HG03460 (cell line): ENCODE data around the gene SURF2.

Experiments used
- ATAC-seq: cut with Tn5 transposase; IDR thresholded peaks from one replicate; pipeline ENCODE4 v1.9.1; 2021; ENCODE audit not compliant: unreplicated experiment

Gene SURF2

GRCh38 chr9:133335924-133336811 lies 20.2 kb upstream of the SURF2 start, which contains the start of gene SURF6:
TSS of gene SURF6 (minus strand) at chr9:133336188. CDS start at chr9:133336132, 56 bp downstream.
- peak; percentile 86 for ATAC-seq

DNA sequence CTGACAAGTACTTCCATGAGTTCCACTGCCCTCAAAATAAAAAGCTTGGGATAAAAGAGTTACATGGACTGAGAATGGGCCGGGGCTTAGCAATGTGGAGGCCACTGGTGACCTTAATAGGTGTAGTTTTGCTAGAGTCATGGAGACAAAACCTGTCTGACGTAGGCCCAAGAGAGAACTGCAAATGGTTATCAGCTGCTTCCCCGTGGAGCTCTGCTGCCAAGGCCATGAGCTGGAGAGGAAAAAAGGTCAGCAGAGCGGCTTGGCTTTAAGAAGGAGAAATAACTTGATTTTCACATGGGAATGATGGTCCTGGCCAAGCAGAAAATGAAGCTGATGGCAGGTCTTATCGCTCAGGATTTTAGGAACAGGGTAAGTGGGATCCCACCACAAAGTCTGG lies 16.7 kb upstream of the SURF2 start:
- ATAC-seq = no peak

- ATAC-seq = no peak
Measured at GRCh38 chr9:133340256-133340655, 16.1 kb upstream of the SURF2 start.

GRCh38 chr9:133340916-133341315 lies 15.4 kb upstream of the SURF2 start:
- no peak for ATAC-seq

GRCh38 chr9:133341369-133342068 lies 14.8 kb upstream of the SURF2 start:
- ATAC-seq = no peak

DNA sequence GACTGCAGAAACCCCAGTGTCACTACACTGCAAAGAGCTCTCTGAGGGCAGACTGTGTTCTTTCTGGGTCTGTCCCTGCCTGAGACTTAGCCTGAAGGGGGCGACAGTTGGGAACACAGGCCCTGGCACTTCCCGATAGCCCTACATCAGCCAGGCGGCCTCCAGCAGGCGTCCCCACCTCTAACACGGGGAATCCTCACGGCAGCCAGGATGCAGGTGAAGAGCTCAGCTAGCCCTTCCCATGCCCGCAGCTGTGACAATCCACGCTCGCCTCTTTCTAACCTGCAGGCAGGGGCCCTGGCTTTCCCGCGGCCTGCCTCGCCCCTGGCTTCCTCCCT lies 14.3 kb upstream of the SURF2 start:
- no peak for ATAC-seq

DNA sequence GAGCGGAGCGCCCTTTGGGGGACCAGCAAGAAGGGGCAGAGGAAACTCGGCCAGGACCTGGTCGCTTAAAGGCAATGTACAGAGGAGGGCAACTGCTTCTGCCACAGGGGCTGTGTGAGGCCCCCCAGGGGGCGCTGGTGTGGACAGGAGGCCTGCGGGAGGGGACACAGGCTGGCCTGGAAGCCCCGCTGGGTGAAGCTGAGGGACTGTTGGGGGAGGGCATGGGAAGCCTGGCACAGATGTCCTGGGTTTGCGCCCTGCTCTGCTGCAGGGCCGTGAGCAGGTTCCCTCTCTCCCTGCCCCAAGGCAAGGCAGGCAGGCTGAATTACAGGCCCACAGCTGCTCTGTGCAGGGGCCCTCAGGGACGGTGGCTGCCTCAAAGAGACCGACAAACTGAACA lies 13.8 kb upstream of the SURF2 start:
- no peak for ATAC-seq

DNA sequence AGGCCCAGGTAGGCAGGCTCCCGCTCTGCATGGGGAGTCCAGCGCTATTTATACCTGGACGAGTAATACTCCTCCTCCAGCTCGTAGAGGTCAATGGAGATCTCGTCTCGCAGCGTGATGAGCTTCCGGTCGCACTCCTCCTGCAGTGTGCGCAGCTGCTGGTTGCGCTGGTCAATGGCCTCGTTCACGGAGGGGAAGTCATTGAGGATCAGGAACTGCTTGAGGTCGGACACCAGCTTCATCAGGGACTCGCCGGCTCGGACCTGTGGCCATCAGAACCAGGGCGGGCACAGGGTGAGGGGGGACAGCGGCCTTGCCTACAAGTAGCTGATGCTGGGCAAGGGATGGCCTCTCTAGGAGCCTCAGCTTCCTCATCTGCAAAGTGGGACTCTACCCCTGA lies 12.3 kb upstream of the SURF2 start:
- ATAC-seq = no peak

- no peak for ATAC-seq
Measured at GRCh38 chr9:133344979-133345378, 11.4 kb upstream of the SURF2 start.

- no peak for ATAC-seq
Measured at GRCh38 chr9:133345596-133345995, 10.8 kb upstream of the SURF2 start.

- no peak for ATAC-seq
Measured at GRCh38 chr9:133346021-133346785, 10.1 kb upstream of the SURF2 start.

DNA sequence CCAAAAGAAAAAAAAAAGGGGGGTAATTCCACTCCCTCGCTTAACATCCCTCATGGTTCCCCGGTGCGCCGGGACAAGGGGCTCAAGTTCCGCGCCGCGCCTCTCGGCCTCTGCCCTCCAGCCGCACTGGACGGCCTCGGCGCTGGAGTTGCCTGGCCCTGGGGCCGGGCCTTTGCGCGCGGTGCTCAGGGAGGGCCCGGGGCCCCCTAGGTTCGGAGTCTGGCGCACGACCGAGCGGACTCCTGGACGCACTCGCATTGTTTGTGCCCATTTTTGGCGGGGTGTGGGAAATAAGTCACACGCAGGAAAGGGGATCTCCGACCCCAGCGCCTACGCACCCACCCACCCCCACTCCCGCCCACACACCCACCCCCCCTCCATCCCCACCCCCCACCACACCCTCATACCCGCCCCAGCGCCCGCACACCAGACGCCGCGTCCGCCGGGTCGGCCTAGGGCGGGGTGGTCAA lies 8.8 kb upstream of the SURF2 start:
- peak; percentile 18 for ATAC-seq

DNA sequence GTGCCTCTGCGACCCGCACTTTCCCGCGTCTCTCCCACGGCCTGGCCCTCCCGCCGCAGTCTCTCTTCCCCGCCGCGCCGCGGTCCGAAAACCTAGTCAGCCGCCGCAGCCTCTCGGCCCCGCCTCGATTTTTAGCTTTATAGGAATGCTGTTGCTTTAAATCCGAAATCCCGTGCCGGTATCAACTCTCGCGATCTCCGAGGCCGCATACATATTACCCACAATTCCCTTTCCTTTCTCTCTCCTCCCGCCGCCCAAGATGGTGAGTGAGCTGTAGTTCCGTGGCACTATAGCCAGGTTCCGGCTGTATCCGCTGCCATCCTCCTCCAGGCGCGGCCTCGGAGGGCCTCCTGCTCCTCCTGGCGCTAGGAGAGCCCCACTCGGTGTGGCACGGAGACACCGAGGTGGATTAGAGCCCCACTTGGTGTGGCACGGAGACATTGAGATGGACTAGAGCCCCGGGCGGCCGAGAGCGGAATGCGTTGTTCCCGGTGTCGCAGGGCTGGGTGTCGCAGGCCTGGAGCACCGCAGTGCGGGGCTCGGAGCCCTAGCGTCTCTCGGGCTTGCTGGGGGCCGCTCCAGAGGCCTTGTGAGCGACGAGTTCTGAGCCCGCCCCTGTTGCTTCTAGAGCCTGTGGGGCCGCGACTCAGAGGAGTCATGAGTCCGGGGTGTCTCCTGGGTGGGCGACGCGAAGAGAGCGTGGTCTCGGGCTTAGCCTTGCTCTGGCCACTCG lies 8.2 kb upstream of the SURF2 start, which contains the start of the genes MED22 and RPL7A:
Gene MED22, minus strand, starts transcription at position 147 of the 733 bp plus-strand sequence. CDS start 1,469 bp downstream, outside the sequence.
Gene RPL7A, plus strand, starts transcription at position 234 of the 733 bp plus-strand sequence. Its CDS starts 26 bp downstream, at position 260.
- ATAC-seq = peak; percentile 66

DNA sequence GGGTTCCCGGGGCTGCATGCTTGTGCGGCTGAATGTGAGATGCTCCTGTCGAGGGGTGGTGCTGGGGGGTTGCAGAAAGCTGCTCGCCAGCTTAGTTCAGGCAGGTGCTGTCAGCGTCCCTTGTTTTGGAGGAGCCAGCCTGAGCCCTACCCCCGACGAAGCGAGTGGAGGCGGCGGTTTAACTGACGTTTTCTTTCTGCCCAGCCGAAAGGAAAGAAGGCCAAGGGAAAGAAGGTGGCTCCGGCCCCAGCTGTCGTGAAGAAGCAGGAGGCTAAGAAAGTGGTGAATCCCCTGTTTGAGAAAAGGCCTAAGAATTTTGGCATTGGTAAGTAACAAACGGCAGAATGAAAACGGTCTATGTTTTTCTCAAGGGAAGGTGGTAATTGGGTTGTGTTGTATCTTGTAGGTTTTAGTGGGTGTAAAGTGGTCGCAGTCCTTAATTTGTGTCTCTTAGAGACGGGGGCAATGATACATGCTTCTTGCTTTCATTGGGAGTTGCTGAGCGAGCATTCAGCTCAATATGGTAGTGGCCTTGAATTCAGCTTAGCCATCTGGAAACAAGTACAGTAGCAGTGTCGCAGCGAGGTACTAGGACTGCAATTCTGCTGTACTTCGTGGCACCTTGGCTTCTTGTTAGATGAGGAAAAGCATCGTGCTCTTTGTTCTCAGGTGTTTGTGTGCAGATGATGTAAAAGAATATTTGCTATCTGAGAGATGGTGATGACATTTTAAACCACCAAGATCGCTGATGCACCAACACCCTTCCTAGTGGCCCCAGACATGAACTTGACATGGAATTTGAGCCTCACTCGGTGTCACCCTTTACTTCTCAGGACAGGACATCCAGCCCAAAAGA lies 7.4 kb upstream of the SURF2 start:
- no peak for ATAC-seq

- ATAC-seq = no peak
Measured at GRCh38 chr9:133349965-133350616, 6.3 kb upstream of the SURF2 start.

DNA sequence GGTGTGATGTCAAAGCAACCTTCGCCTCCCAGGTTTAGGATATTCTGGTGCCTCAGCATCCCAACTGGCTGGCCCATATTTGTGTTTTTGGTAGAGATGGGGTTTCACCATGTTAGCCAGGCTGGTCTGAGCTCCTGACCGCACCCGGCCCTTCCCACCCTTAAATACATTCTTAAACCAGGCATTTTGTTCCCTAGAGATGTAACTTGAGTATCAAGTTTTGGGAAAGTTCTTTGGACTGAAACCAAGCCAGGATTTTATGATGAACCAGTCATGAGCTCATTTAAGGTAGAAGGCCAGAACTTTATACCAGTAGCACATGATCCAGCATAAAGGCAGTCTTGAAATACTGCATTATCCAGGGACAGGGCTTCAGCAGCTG lies 4.8 kb upstream of the SURF2 start:
- ATAC-seq = no peak

DNA sequence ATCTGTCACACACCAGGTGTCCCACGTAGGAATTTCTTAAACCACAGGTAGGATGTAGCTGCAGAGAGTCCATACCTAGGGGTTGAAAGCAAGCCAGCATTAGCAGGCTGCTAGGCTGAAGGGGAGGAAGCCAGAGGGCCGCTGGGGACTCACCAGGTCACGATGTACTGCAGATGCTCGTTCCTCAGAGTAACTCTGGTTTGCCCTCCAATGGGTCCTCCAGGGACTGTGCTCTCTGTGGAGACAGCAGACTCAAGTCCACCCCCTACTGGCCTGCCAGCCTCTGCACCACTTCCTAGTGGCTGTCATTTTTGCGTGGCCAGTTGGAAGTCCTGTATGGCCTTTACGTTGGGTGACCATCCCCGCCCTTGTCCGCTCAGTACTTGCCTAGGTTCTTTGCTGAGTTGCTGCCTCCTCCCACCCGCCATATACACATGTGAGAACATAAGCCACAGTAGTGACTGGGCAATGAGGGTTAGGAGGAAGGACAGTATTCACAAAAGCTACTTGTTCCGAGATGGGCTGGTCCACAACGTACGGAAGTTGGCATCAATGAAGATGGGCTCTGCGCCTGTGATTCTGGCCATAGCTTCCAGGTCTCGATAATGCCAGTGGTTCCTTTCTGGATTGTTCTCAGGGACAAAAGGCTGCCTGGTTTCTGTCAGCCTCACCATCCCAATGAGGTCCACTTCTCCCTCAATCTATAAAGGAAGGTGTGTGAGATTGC lies 4.3 kb upstream of the SURF2 start:
- ATAC-seq = no peak

- no peak for ATAC-seq
Measured at GRCh38 chr9:133352635-133353340, 3.6 kb upstream of the SURF2 start.
